ENCODE results near the gene MYH11.

- TF ChIP-seq CTCF (IDR thresholded peaks at IDR 0.05 in 4 of 5, conservative IDR thresholded peaks at IDR 0.05 in 1 of 5) (no peak), POLR2A (IDR thresholded peaks at IDR 0.05) (no peak)
These were observed 23.8 kb upstream of the MYH11 start for GRCh38 chr16:15880434-15881308.

Measured in gastrocnemius medialis (tissue), 4 donors.